Natural killer cell (primary cell): ENCODE data around the gene CLASP1. TPM values are rescaled to one million over a fixed set of nuclear protein-coding genes. Genes with fewer than 3 reads are reported as not detected.
"Not testable (repeated sequence)": the region's sequence is repeated elsewhere in the genome, so short reads cannot be mapped to it uniquely, and the experiment has no call there.

Experiments used
- ATAC-seq, 3 donors: fragments of 150-1000 bp in 2 of 3; fragments of 200-7000 bp in 1 of 3; cut with Tn5 transposase; 1 replicate in 1 of 3; 2 replicates in 2 of 3; pipeline ENCODE4 v1.10.0; 2021; ENCODE audit warnings: mild to moderate bottlenecking in 2 of 3, moderate library complexity in 2 of 3
- DNase-seq, 2 donors: peaks; one replicate each; pipeline versions ENCODE4 v3.0.0 to v3.0.0-alpha.2; 2013 to 2021; ENCODE audit warnings: mixed read lengths in 1 of 2
- H3K27ac ChIP-seq: one replicate; pipeline ENCODE4 v1.5.1; 2013; ENCODE audit warnings: mild to moderate bottlenecking, low read length
- H3K27me3 ChIP-seq: one replicate; pipeline ENCODE4 v1.6.1; 2013; ENCODE audit warnings: low read length; ENCODE audit not compliant: control insufficient read depth, insufficient read depth
- H3K36me3 ChIP-seq: one replicate; pipeline ENCODE4 v1.6.1; 2013; ENCODE audit warnings: low read length; ENCODE audit not compliant: control insufficient read depth, insufficient read depth
- H3K4me1 ChIP-seq: one replicate; pipeline ENCODE4 v1.6.1; 2013; ENCODE audit warnings: low read length; ENCODE audit not compliant: control insufficient read depth, insufficient read depth
- H3K4me3 ChIP-seq: one replicate; pipeline ENCODE4 v1.5.1; 2013; ENCODE audit warnings: low read length
- H3K9me3 ChIP-seq: one replicate; pipeline ENCODE4 v1.6.1; 2013; ENCODE audit warnings: low read length; ENCODE audit not compliant: control insufficient read depth, insufficient read depth
- H3K27ac Mint-ChIP-seq, 2 donors: one replicate each; pipeline ENCODE4 v1.8.0; 2022; ENCODE audit warnings: mild to moderate bottlenecking in 2 of 2, mixed read lengths in 2 of 2, moderate library complexity in 1 of 2
- H3K27me3 Mint-ChIP-seq, 2 donors: one replicate each; pipeline ENCODE4 v1.8.0; 2022; ENCODE audit warnings: low read depth in 2 of 2, mixed read lengths in 2 of 2
- H3K36me3 Mint-ChIP-seq: one replicate; pipeline ENCODE4 v1.8.0; 2022; ENCODE audit warnings: mixed read lengths
- H3K4me1 Mint-ChIP-seq, 2 donors: one replicate each; pipeline ENCODE4 v1.8.0; 2022; ENCODE audit warnings: mixed read lengths in 2 of 2
- H3K4me3 Mint-ChIP-seq: one replicate; pipeline ENCODE4 v1.8.0; 2022; ENCODE audit warnings: mild to moderate bottlenecking, moderate library complexity, mixed read lengths
- H3K9me3 Mint-ChIP-seq, 2 donors: one replicate each; pipeline ENCODE4 v1.8.0; 2022; ENCODE audit warnings: mixed read lengths in 2 of 2
- CTCF ChIP-seq: fragments of 200-600 bp; IDR thresholded peaks from one replicate; pipeline ENCODE4 v1.8.0; 2022; ENCODE audit warnings: antibody characterized with exemption
- WGBS: methylation state at CpG from one replicate; pipeline ENCODE4 v1.1.7; 2013; ENCODE audit warnings: missing lambda C conversion rate; ENCODE audit not compliant: insufficient coverage; 5-methylcytosine and 5-hydroxymethylcytosine counted together
- intact Hi-C: fragments of 100-400 bp; cut with micrococcal nuclease; formaldehyde crosslinking; loops from one replicate; pipeline ENCODE4 v1.14.2; 2022
- total RNA-seq, 4 donors: library from RNA; stranded (reverse); fragments of 120-200 nt in 1 of 4; gene quantifications; one replicate each; pipeline versions ENCODE4 v1.2.3 to v1.2.4, GENCODE V29; 2013 to 2022

The CLASP1 gene
- total RNA-seq, 3 donors from 2014 or later (not counting 1 experiment from before 2014, with no cell fraction given), result 125 to 142 (median 127) TPM

- H3K27ac Mint-ChIP-seq, result no peak overlapping the region
- TF ChIP-seq CTCF, result no peak
- no peaks in the 10 kb centered on the region for H3K27me3 ChIP-seq
- no peak overlapping the region for H3K4me3 Mint-ChIP-seq
- ATAC-seq (no peak), DNase-seq (no peak)
- H3K9me3 Mint-ChIP-seq, result no peaks in the 10 kb centered on the region
- no peaks in the 10 kb centered on the region for H3K4me1 ChIP-seq
- H3K36me3 ChIP-seq, result peaks cover 63% of the 10 kb centered on the region
- H3K9me3 ChIP-seq, result no peaks in the 10 kb centered on the region
- WGBS, result 97% methylated on average over 2 of the region's 3 CpGs
- no peak overlapping the region for H3K4me3 ChIP-seq
- H3K27ac ChIP-seq, result no peak overlapping the region
- peaks cover 11 to 12% of the 10 kb centered on the region in 2 donors for H3K4me1 Mint-ChIP-seq
- H3K27me3 Mint-ChIP-seq, result no peaks in the 10 kb centered on the region
- intact Hi-C loops, result no loop called here
- H3K36me3 Mint-ChIP-seq, result peaks cover 19% of the 10 kb centered on the region
Observed at GRCh38 chr2:121375621-121376159, 273.6 kb downstream of the CLASP1 start.

GRCh38 chr2:121374412-121375075 lies 274.7 kb downstream of the CLASP1 start:
- H3K9me3 ChIP-seq, H3K4me3 Mint-ChIP-seq, H3K4me1 ChIP-seq, H3K27me3 Mint-ChIP-seq, DNase-seq, H3K9me3 Mint-ChIP-seq, H3K27ac ChIP-seq, ATAC-seq, H3K27me3 ChIP-seq, intact Hi-C loops, H3K4me3 ChIP-seq: not testable (repeated sequence)
- H3K27ac Mint-ChIP-seq, result peak overlapping the region in 1 of 2 donors; percentile 24
- peaks cover 57% of the 10 kb centered on the region for H3K36me3 ChIP-seq
- H3K36me3 Mint-ChIP-seq, result peaks cover 19% of the 10 kb centered on the region
- 97% methylated on average over 5 of the region's 5 CpGs for WGBS
- peaks cover 11 to 12% of the 10 kb centered on the region in 2 donors for H3K4me1 Mint-ChIP-seq

GRCh38 chr2:121372721-121373353 lies 276.4 kb downstream of the CLASP1 start:
- H3K4me3 Mint-ChIP-seq, result no peak overlapping the region
- peaks cover 3 to 6% of the 10 kb centered on the region in 2 donors for H3K4me1 Mint-ChIP-seq
- H3K36me3 ChIP-seq, result peaks cover 51% of the 10 kb centered on the region
- H3K9me3 ChIP-seq, result no peaks in the 10 kb centered on the region
- H3K27ac ChIP-seq, result no peak overlapping the region
- no peaks in the 10 kb centered on the region for H3K4me1 ChIP-seq
- ATAC-seq (no peak), DNase-seq (no peak)
- H3K36me3 Mint-ChIP-seq, result peaks cover 12% of the 10 kb centered on the region
- no peaks in the 10 kb centered on the region for H3K27me3 ChIP-seq
- no peaks in the 10 kb centered on the region for H3K27me3 Mint-ChIP-seq
- H3K4me3 ChIP-seq, result no peak overlapping the region
- 84% methylated on average over 6 of the region's 7 CpGs for WGBS
- no peak for TF ChIP-seq CTCF
- intact Hi-C loops, result no loop called here
- no peaks in the 10 kb centered on the region for H3K9me3 Mint-ChIP-seq
- peak overlapping the region in 1 of 2 donors; percentile 15 for H3K27ac Mint-ChIP-seq

- ATAC-seq (no peak), DNase-seq (no peak)
- TF ChIP-seq CTCF, result no peak
- intact Hi-C loops, result no loop called here
- Histone ChIP-seq H3K4me1 (no peaks in the 10 kb centered on the region), H3K27ac (no peak overlapping the region), H3K27me3 (no peaks in the 10 kb centered on the region), H3K4me3 (no peak overlapping the region), H3K9me3 (no peaks in the 10 kb centered on the region), H3K36me3 (peaks cover 51% of the 10 kb centered on the region)
- Mint-ChIP-seq H3K4me1 (peaks cover 0 to 5% of the 10 kb centered on the region in 2 donors), H3K9me3 (no peaks in the 10 kb centered on the region), H3K27me3 (no peaks in the 10 kb centered on the region), H3K4me3 (no peak overlapping the region), H3K36me3 (peaks cover 8% of the 10 kb centered on the region), H3K27ac (peak overlapping the region; percentile 6 to 15)
Observed at GRCh38 chr2:121372082-121372481, 277.2 kb downstream of the CLASP1 start.
